OCI-LY7 (cell line): Measurements from ENCODE around the gene KCTD8. TPM values are rescaled to one million over a fixed set of nuclear protein-coding genes. Genes with fewer than 3 reads are reported as not detected.

ENCODE experiments used
- BruUV-seq: library from RNA; stranded (reverse); fragments of 400-500 nt; replicated peaks from 2 replicates; lab custom pipeline; 2021; lab: Mats Ljungman, UMichigan
- CTCF ChIA-PET: fragments of 300-600 bp; sonication (Branson Sonifier 250); formaldehyde crosslinking; loops from one replicate; lab custom pipeline; 2022; ENCODE audit warnings: antibody characterized with exemption; ENCODE audit not compliant: unreplicated experiment; lab: Charles Lee
- POLR2A ChIA-PET: fragments of 300-600 bp; sonication (Branson Sonifier 250); formaldehyde crosslinking; loops from one replicate; lab custom pipeline; 2022; ENCODE audit warnings: antibody characterized with exemption; lab: Charles Lee
- DNase-seq: peaks from one replicate; pipeline ENCODE4 v3.0.0-alpha.2; 2015; ENCODE audit warnings: low spot score
- H2AFZ ChIP-seq: fragments of 200-600 bp; sonication (generic), shearing (Covaris generic); 2 replicates; pipeline ENCODE4 v1.6.1; 2014; ENCODE audit warnings: mild to moderate bottlenecking, antibody characterized with exemption, low read length, moderate library complexity
- H3K27ac ChIP-seq: fragments of 200-600 bp; sonication (generic); 2 replicates; pipeline ENCODE4 v1.5.1; 2014; ENCODE audit warnings: mixed run types, low read depth, mild to moderate bottlenecking, moderate library complexity, low read length, inconsistent platforms; ENCODE audit not compliant: poor library complexity, severe bottlenecking
- H3K36me3 ChIP-seq: fragments of 200-600 bp; sonication (generic); 2 replicates; pipeline ENCODE4 v1.6.1; 2014; ENCODE audit warnings: mild to moderate bottlenecking, antibody characterized with exemption, low read length, moderate library complexity, mixed read lengths; ENCODE audit not compliant: insufficient read depth
- H3K4me1 ChIP-seq: fragments of 200-600 bp; sonication (generic); 2 replicates; pipeline ENCODE4 v1.5.1; 2014; ENCODE audit warnings: mild to moderate bottlenecking, low read length; ENCODE audit not compliant: insufficient read depth, poor library complexity, severe bottlenecking
- H3K4me2 ChIP-seq: fragments of 200-600 bp; sonication (generic); 2 replicates; pipeline ENCODE4 v1.6.1; 2014; ENCODE audit warnings: mild to moderate bottlenecking, low read length
- H3K4me3 ChIP-seq: fragments of 200-600 bp; sonication (generic); 2 replicates; pipeline ENCODE4 v1.5.1; 2014; ENCODE audit warnings: mild to moderate bottlenecking, low read depth, low read length; ENCODE audit not compliant: poor library complexity, severe bottlenecking
- H3K79me2 ChIP-seq: fragments of 200-600 bp; sonication (generic); 2 replicates; pipeline ENCODE4 v1.6.1; 2016; ENCODE audit warnings: low read depth, mild to moderate bottlenecking, low read length, moderate library complexity, mixed read lengths; ENCODE audit not compliant: insufficient read depth
- H3K9me2 ChIP-seq: fragments of 200-600 bp; sonication (generic); 2 replicates; pipeline ENCODE4 v1.6.1; 2016; ENCODE audit warnings: mild to moderate bottlenecking, low read length, mixed read lengths; ENCODE audit not compliant: insufficient read depth
- H3K9me3 ChIP-seq: fragments of 200-600 bp; sonication (generic); 2 replicates; pipeline ENCODE4 v1.6.1; 2014; ENCODE audit warnings: mild to moderate bottlenecking, mixed run types, low read length, mixed read lengths
- H4K20me1 ChIP-seq: fragments of 200-600 bp; sonication (generic); 2 replicates; pipeline ENCODE4 v1.6.1; 2014; ENCODE audit warnings: mild to moderate bottlenecking, antibody characterized with exemption, low read length, moderate library complexity, mixed read lengths; ENCODE audit not compliant: insufficient read depth
- EZH2phosphoT487 ChIP-seq: fragments of 200-600 bp; sonication (generic); IDR thresholded peaks from 2 replicates; pipeline ENCODE4 v1.6.1; 2018; ENCODE audit warnings: low read depth, borderline replicate concordance, mild to moderate bottlenecking, mixed run types, antibody characterized with exemption, low read length, moderate library complexity, mixed read lengths
- intact Hi-C: fragments of 100-400 bp; cut with micrococcal nuclease; formaldehyde crosslinking; loops from one replicate; pipeline ENCODE4 v1.10.0; 2022; ENCODE audit not compliant: unreplicated experiment
- total RNA-seq, 2 experiments: library from RNA; depleted of rRNA in 1 of 2; stranded (reverse); fragments of >200 nt in 1 of 2; shearing (Covaris generic) in 1 of 2; gene quantifications; 2 replicates each; pipeline ENCODE4 v1.2.3, GENCODE V29; 2014 to 2022
- TF ChIP-seq, protein P1 (sequence below): fragments of 200-600 bp; sonication (generic); conservative IDR thresholded peaks from 2 replicates; pipeline ENCODE4 v1.5.1; 2014; ENCODE audit warnings: mild to moderate bottlenecking, antibody characterized with exemption, low read length, moderate library complexity, mixed read lengths

KCTD8 gene
- total RNA-seq, 2 experiments from 2014 or later = not detected

DNA sequence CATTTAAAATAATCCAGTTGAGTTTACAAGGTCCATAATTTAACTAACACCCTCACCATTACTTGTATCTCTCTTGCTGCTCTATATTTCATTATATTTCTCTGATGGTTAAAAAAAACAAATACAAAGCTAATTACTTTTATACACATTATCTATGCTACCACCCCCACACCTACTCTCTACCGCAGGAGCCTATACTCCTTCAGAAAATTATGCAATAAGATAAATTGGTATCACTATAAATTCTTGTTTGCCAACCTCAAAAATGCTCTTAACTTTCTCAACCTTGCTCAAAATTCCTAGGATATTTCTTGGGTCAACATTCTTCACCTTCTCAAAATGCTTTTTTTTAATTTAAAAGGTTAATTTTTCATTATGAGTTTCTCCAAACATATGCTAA is 282.7 kb downstream of the KCTD8 start:
- H3K27ac ChIP-seq = no peak overlapping the region
- no peak overlapping the region for H3K4me3 ChIP-seq
- H3K9me2 ChIP-seq = no peaks in the 10 kb centered on the region
- ChIA-PET CTCF (no interaction called here), POLR2A (no interaction called here)
- intact Hi-C loops = no loop called here
- H3K79me2 ChIP-seq = no peaks in the 10 kb centered on the region
- H2AFZ ChIP-seq = no peak overlapping the region
- TF ChIP-seq EZH2phosphoT487 = no peak
- TF ChIP-seq, protein P1, sequence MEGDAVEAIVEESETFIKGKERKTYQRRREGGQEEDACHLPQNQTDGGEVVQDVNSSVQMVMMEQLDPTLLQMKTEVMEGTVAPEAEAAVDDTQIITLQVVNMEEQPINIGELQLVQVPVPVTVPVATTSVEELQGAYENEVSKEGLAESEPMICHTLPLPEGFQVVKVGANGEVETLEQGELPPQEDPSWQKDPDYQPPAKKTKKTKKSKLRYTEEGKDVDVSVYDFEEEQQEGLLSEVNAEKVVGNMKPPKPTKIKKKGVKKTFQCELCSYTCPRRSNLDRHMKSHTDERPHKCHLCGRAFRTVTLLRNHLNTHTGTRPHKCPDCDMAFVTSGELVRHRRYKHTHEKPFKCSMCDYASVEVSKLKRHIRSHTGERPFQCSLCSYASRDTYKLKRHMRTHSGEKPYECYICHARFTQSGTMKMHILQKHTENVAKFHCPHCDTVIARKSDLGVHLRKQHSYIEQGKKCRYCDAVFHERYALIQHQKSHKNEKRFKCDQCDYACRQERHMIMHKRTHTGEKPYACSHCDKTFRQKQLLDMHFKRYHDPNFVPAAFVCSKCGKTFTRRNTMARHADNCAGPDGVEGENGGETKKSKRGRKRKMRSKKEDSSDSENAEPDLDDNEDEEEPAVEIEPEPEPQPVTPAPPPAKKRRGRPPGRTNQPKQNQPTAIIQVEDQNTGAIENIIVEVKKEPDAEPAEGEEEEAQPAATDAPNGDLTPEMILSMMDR = no peak
- no peaks in the 10 kb centered on the region for H3K9me3 ChIP-seq
- H3K36me3 ChIP-seq = no peaks in the 10 kb centered on the region
- no TSS peak for BruUV-seq
- no peaks in the 10 kb centered on the region for H4K20me1 ChIP-seq
- no peaks in the 10 kb centered on the region for H3K4me1 ChIP-seq
- DNase-seq = no peak
- no peak overlapping the region for H3K4me2 ChIP-seq

DNA sequence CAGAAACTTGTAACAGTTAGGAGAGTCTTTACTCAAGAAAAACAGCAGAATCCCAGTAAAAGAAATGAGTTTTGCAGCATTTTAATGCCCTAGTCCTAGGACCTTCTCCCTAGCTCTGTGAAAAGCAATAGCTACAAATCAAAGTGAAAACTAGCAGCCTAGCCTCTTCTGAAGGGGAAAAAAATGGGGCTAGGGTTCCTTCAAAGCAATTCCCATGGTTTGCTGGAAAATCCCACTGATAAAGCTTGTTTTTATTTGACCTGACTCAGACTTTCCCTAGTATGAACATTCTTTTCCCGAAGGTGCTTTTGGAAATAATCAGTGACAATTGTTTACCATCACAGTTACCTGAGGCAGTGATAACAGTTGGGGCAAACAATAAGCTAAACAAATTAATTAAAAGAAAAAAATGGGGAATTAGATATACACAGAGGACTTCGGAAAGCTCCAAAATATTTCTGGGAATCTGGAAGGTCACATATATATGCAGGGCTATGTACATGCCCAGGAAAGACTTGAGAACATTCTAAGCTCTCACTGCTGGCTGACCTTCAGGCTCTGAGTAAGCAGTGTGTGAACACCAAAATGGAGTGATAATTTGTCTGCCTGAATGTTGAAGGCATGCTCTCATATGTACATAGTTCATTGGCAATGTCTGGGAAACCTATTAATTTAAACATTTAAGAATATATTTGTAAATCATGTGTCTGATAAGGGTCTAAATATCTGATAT is 285.9 kb downstream of the KCTD8 start:
- POLR2A ChIA-PET = no interaction called here

DNA sequence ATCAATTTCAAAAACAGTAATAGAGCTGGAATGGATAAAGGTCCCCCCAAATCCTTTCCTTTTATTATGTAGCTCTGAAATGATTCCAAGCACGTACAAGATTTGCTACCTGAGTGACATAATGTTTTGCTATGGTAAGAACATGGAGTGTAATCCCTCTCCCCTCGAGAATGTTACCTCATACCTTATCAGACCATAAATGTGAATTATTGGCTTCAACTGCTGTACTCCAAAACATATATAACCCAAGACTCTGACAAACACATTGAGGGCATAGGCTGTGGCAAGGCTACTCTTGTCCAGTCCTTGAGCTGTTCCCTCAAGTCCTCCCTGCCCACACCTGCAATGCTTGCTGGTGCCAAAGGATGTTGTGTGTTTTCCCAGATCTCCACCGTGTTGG is 286.9 kb downstream of the KCTD8 start:
- POLR2A ChIA-PET = no interaction called here
- intact Hi-C loops = no loop called here
- Histone ChIP-seq H3K36me3 (no peaks in the 10 kb centered on the region), H3K4me3 (no peak overlapping the region), H3K9me3 (no peaks in the 10 kb centered on the region), H2AFZ (no peak overlapping the region), H3K27ac (no peak overlapping the region), H3K4me1 (no peaks in the 10 kb centered on the region), H3K4me2 (no peak overlapping the region), H3K79me2 (no peaks in the 10 kb centered on the region), H3K9me2 (no peaks in the 10 kb centered on the region), H4K20me1 (no peaks in the 10 kb centered on the region)
- TF ChIP-seq, protein P1 = no peak
- no peak for TF ChIP-seq EZH2phosphoT487
- BruUV-seq = no TSS peak
- DNase-seq = no peak
- CTCF ChIA-PET = no interaction called here

More for the DNA sequence above, 285.9 kb downstream of the KCTD8 start:
- Histone ChIP-seq H3K4me3 (no peak overlapping the region), H3K4me1 (no peaks in the 10 kb centered on the region), H3K9me3 (no peaks in the 10 kb centered on the region), H3K27ac (no peak overlapping the region), H4K20me1 (no peaks in the 10 kb centered on the region), H3K79me2 (no peaks in the 10 kb centered on the region), H3K36me3 (no peaks in the 10 kb centered on the region), H2AFZ (no peak overlapping the region), H3K4me2 (no peak overlapping the region), H3K9me2 (no peaks in the 10 kb centered on the region)
- no peak for DNase-seq
- CTCF ChIA-PET = no interaction called here
- TF ChIP-seq, protein P1 = no peak
- TF ChIP-seq EZH2phosphoT487 = no peak
- BruUV-seq = no TSS peak
- intact Hi-C loops = no loop called here
